ENCODE results near the gene FERMT2. TPM values are rescaled to one million over a fixed set of nuclear protein-coding genes. Genes with fewer than 3 reads are reported as not detected.
A peak's percentile ranks its signal among the peaks of the same experiment; 100 is the strongest.

FERMT2 gene
- total and polyA plus RNA-seq, 5 experiments from 2014 or later: 0.27 to 0.52 TPM; not detected in 3

DNA sequence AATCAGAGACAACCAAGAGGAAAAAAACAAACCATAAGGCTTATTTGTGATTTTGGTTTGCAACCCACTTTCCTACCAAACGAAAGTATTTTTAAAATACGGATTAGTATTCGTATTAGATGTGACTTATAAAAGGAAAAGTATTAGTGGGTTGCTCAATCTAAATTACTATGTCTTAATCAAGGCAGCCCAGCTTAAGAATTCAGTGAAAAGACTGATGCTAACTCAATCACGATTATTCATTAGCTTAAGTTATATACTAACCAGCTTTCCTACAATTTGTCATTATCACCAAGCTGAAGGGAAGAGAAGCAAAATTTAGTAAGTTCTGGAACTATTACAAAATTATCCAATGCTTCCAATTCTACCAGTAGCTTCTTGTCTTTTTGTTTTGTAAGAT is 62.7 kb downstream of the FERMT2 start:
- H3K4me3 Mint-ChIP-seq: no peak overlapping the region
- H3K27me3 Mint-ChIP-seq: peaks cover 0 to 1% (median 0%) of the 10 kb centered on the region in 5 donors
- H3K9me3 Mint-ChIP-seq: no peaks in the 10 kb centered on the region
- H3K27ac Mint-ChIP-seq: no peak overlapping the region
- no peak for DNase-seq
- ATAC-seq: no peak
- POLR2A ChIA-PET: no interaction called here
- H3K36me3 Mint-ChIP-seq: no peaks in the 10 kb centered on the region
- H3K4me1 Mint-ChIP-seq: peaks cover 0 to 1% (median 0%) of the 10 kb centered on the region in 4 donors

DNA sequence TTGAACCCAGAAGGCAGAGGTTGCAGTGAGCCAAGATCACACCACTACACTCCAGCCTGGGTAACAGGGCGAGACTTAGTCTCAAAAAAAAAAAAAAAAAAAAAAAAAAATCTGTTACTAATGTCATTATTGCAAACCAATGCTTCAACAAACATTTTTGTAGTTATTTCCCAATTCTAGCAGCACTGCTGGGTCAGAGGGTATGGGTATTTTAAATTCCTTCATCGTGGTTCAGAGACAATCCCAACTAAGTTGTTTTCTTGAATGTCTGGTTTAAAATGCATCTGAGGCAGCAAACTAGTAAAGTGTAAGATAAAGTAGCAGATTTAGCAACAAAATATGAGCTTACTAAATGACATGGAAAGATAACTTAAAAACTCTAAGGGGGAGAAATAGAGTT is 65.6 kb downstream of the FERMT2 start:
- no peak overlapping the region for H3K4me3 Mint-ChIP-seq
- H3K4me1 Mint-ChIP-seq: no peaks in the 10 kb centered on the region
- no peaks in the 10 kb centered on the region for H3K36me3 Mint-ChIP-seq
- no peaks in the 10 kb centered on the region for H3K27me3 Mint-ChIP-seq
- ATAC-seq: no peak
- no peak for DNase-seq
- POLR2A ChIA-PET: no interaction called here
- H3K9me3 Mint-ChIP-seq: no peaks in the 10 kb centered on the region
- H3K27ac Mint-ChIP-seq: no peak overlapping the region

DNA sequence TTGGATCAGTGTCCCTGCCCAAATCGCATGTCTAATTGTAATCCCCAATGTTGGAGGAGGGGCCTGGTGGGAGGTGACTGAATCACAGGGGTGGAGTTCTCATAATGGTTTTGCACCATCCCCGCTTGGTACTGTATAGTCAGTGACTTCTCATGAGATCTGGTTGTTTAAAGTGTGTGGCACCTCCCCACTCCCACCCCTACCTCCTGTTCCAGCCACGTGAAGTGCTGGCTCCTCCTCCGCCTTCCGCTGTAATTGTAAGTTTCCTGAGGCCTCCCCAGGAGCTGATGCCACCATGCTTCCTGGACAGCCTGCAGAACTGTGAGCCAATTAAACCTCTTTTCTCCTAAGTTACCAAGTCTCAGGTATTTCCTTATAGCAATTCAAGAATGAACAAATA is 67.2 kb downstream of the FERMT2 start:
- ATAC-seq (no peak), DNase-seq (no peak)
- POLR2A ChIA-PET: no interaction called here
- Mint-ChIP-seq H3K9me3 (no peaks in the 10 kb centered on the region), H3K36me3 (no peaks in the 10 kb centered on the region), H3K4me3 (no peak overlapping the region), H3K27ac (no peak overlapping the region), H3K27me3 (no peaks in the 10 kb centered on the region), H3K4me1 (no peaks in the 10 kb centered on the region)

DNA sequence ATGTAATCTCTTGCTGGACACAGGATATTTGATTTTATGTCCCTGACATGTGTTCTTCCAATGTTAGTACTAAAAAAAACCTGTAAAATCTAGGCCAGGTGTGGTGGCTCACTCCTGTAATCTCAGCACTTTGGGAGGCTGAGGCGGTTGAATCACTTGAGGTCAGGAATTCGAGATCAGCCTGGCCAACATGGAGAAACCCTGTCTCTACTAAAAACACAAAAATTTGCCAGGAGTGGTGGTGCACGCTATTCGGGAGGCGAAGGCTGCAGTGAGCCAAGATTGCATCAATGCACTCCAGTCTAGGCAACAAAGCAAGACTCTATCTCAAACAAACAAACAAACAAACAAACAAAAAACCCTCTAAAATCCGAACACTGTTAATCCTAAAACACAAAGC is 68.0 kb downstream of the FERMT2 start:
- H3K4me3 Mint-ChIP-seq: no peak overlapping the region
- POLR2A ChIA-PET: no interaction called here
- H3K36me3 Mint-ChIP-seq: no peaks in the 10 kb centered on the region
- H3K4me1 Mint-ChIP-seq: no peaks in the 10 kb centered on the region
- H3K27me3 Mint-ChIP-seq: peaks cover 0 to 2% (median 0%) of the 10 kb centered on the region in 5 donors
- ATAC-seq (no peak), DNase-seq (no peak)
- no peak overlapping the region for H3K27ac Mint-ChIP-seq
- no peaks in the 10 kb centered on the region for H3K9me3 Mint-ChIP-seq

DNA sequence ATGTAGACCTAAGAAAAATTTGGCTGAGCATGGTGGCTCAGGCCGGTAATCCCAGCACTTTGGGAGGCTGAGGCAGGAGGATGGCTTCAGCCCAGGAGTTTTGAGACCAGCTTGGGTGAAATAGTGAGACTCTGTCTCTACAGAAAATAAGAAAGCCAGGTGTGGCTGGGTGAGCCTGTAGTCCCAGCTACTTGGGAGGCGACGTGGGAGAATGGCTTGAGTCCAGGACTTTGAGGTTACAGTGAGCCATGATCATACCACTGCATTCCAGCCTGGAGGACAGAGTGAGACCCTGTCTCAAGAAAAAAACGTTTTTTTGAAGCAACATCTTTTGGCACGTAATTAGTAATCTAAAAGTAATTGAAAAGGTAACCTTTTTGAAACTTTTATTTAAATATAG is 70.9 kb downstream of the FERMT2 start:
- ATAC-seq (no peak), DNase-seq (no peak)
- H3K27ac Mint-ChIP-seq: peak overlapping the region in 1 of 10 donors; percentile 29
- H3K4me3 Mint-ChIP-seq: no peak overlapping the region
- no peaks in the 10 kb centered on the region for H3K36me3 Mint-ChIP-seq
- POLR2A ChIA-PET: no interaction called here
- peaks cover 0 to 3% (median 0%) of the 10 kb centered on the region in 5 donors for H3K27me3 Mint-ChIP-seq
- H3K4me1 Mint-ChIP-seq: no peaks in the 10 kb centered on the region
- H3K9me3 Mint-ChIP-seq: no peaks in the 10 kb centered on the region

DNA sequence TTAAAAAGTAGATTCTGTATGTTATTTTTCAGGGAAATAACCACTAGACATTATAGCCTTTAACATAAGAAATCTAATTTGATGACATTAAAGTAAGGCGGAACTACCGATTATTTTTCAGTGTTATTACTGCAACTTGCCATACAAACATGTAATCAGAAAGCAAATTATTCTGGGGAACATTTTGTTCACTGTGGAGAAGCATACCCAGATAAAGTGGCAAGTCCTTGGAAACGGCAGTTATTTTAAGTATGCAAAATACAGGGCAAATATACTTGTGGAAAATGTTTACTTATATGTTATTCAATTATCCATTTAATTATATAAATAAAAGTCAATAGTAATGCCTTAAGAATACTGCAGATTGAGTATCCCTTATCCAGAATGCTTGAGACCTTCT is 71.9 kb downstream of the FERMT2 start:
- Mint-ChIP-seq H3K4me1 (no peaks in the 10 kb centered on the region), H3K4me3 (no peak overlapping the region), H3K36me3 (no peaks in the 10 kb centered on the region), H3K9me3 (no peaks in the 10 kb centered on the region), H3K27ac (no peak overlapping the region), H3K27me3 (peaks cover 0 to 3% (median 0%) of the 10 kb centered on the region in 5 donors)
- POLR2A ChIA-PET: no interaction called here
- ATAC-seq (no peak), DNase-seq (no peak)

DNA sequence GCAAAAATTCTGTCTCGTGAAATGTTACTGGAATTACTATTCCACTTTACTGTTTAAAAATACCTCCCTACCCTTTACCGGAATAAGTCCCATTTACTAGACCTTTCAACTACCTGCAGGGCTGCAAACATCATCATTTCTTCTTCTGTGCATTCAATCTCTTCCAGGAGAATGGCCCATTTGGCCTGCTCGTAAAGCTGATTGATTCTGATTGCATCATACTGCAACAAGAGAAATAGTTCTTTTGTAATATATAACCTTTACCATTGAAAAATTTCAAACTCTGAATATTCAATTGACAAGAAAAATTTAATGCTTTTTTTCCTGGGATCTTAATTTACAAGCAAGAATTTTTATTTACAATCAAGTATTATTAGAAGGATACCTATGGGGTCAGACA is 72.4 kb downstream of the FERMT2 start:
- POLR2A ChIA-PET: no interaction called here
- peaks cover 0 to 3% (median 0%) of the 10 kb centered on the region in 5 donors for H3K27me3 Mint-ChIP-seq
- no peak for ATAC-seq
- H3K4me3 Mint-ChIP-seq: no peak overlapping the region
- H3K9me3 Mint-ChIP-seq: no peaks in the 10 kb centered on the region
- no peaks in the 10 kb centered on the region for H3K4me1 Mint-ChIP-seq
- no peaks in the 10 kb centered on the region for H3K36me3 Mint-ChIP-seq
- no peak for DNase-seq
- no peak overlapping the region for H3K27ac Mint-ChIP-seq

DNA sequence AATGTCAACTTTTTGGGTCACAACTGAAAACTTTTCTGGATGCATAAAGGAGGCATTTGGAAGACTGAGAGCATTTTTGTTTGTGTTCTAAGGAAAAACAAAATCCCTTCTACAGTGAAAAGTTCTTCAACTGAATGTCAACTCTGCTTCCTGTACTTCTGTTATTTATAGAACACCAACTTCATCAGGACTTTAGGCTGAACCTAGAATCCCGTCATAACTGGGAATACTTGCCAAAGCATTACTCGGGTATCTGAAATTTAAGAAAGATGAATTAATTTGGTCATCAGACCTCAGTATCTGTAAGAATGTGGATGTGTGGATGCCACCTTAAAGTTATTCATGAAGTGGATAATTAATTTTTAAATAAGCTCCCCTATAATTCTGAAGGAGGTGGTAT is 73.2 kb downstream of the FERMT2 start:
- no peak for DNase-seq
- Mint-ChIP-seq H3K36me3 (no peaks in the 10 kb centered on the region), H3K9me3 (no peaks in the 10 kb centered on the region), H3K27me3 (peaks cover 0 to 3% (median 0%) of the 10 kb centered on the region in 5 donors), H3K27ac (no peak overlapping the region), H3K4me3 (no peak overlapping the region), H3K4me1 (no peaks in the 10 kb centered on the region)
- POLR2A ChIA-PET: interaction anchor here (0.6 kb wide), 1 partner anchor 8 kb away, joined by 5 read pairs; no protein-coding TSS in a partner anchor
- no peak for ATAC-seq

DNA sequence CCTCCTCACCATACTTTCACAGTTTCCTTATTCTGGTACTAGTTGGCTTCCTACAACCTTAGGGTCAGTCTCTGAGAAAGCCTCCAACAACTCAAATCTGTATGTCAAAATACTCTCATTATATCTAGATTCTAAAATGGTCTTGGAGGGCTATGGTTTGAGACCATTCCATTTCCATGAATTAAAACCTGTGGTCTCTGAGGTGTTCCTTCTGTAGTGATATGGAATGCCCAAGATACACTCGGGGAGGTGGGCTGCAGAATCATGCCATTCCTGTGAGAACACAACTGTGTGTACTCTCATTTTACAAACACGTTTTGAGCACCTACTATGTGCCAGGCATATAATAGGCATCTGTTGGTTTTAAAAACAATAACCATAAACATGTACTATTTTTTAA is 74.0 kb downstream of the FERMT2 start:
- Mint-ChIP-seq H3K27me3 (peaks cover 0 to 3% (median 1%) of the 10 kb centered on the region in 5 donors), H3K27ac (no peak overlapping the region), H3K36me3 (no peaks in the 10 kb centered on the region), H3K4me1 (no peaks in the 10 kb centered on the region), H3K4me3 (no peak overlapping the region), H3K9me3 (no peaks in the 10 kb centered on the region)
- ATAC-seq (no peak), DNase-seq (no peak)
- POLR2A ChIA-PET: no interaction called here

DNA sequence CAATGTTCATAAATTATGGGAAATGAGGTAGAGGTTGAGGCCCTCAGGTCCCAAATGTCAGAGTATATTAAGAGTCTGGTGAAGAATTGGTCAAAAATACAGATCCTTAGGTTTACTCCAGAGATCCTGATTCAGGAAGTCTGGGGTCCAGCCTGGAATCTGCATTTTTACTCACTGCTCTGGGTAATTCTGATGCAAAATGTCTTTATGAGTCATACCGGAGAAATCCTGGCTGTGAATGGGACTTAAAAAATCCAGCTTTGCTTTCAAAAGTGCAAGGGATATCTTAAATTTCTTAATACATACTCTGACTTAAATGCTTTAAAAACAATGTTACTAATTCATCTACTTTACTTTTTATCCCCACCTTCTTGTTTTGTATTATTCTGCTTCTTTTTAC is 74.5 kb downstream of the FERMT2 start:
- Mint-ChIP-seq H3K27me3 (peaks cover 0 to 5% (median 2%) of the 10 kb centered on the region in 5 donors), H3K36me3 (no peaks in the 10 kb centered on the region), H3K4me1 (no peaks in the 10 kb centered on the region), H3K4me3 (no peak overlapping the region), H3K27ac (no peak overlapping the region), H3K9me3 (no peaks in the 10 kb centered on the region)
- DNase-seq (no peak), ATAC-seq (no peak)
- POLR2A ChIA-PET: no interaction called here

DNA sequence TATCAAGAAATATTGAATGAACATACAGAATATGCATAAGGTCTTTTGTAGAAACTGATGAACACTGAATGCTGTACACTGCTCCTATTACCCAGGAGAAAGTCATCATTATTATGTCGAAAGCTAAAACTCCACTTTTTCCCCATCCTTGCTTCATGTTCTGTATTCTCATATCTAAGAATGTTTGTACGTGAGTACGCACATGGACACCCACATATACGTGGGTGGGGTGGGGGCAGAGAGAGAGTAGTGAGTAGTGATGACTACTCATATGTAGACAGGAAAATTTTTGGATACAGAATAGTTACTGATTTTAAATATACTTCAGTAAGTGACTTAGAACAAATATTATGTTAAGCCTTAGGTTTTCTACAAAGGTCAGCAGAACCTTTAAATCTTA is 75.1 kb downstream of the FERMT2 start:
- no peak overlapping the region for H3K4me3 Mint-ChIP-seq

DNA sequence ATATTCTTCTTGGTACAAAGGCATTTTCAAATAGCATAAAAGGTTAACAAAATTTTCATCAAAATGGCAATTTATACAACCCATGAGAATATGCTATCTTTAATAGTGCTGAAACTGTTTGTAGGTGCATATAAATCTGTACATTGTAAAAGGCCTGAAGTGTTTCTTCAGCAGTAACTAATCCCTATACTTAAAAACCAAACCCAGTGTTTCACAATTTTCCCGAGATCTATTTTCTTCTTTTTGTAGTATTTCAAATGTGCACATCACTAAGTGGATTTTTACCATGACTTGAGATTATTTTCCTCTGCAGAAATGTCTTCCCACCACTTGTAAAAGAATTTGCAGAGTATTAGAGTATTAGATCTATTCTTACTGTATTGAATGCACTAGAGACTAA is 76.5 kb downstream of the FERMT2 start:
- no peak for ATAC-seq

More for the DNA sequence above, 75.1 kb downstream of the FERMT2 start:
- H3K36me3 Mint-ChIP-seq: no peaks in the 10 kb centered on the region
- peaks cover 0 to 5% (median 2%) of the 10 kb centered on the region in 5 donors for H3K27me3 Mint-ChIP-seq
- no peak overlapping the region for H3K27ac Mint-ChIP-seq
- no peaks in the 10 kb centered on the region for H3K9me3 Mint-ChIP-seq
- ATAC-seq: no peak
- POLR2A ChIA-PET: no interaction called here
- no peaks in the 10 kb centered on the region for H3K4me1 Mint-ChIP-seq
- no peak for DNase-seq

DNA sequence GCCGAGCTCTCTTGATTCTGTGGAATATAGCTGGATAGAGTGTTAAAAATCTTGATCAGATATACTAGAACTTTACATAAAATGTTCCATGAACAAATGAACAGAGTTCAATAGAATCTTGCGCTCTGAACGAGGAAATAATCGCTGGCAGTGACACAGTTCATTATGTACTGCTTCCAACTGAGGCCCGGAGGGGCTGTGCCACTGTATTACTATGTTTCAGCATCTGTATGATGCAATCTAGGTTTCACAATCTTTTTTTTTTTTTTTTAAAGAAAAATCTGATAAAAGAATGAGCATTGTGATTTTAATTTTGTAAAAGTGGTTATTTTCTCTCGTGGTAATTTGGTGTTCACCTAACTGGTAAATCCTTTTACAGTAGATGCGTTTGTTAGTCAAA is 77.2 kb downstream of the FERMT2 start:
- Mint-ChIP-seq H3K27ac (no peak overlapping the region), H3K36me3 (no peaks in the 10 kb centered on the region), H3K27me3 (peaks cover 0 to 5% (median 2%) of the 10 kb centered on the region in 5 donors), H3K9me3 (no peaks in the 10 kb centered on the region), H3K4me3 (no peak overlapping the region), H3K4me1 (no peaks in the 10 kb centered on the region)
- DNase-seq (no peak), ATAC-seq (no peak)
- POLR2A ChIA-PET: no interaction called here

More for the DNA sequence above, 76.5 kb downstream of the FERMT2 start:
- H3K9me3 Mint-ChIP-seq: no peaks in the 10 kb centered on the region
- H3K27me3 Mint-ChIP-seq: peaks cover 0 to 5% (median 2%) of the 10 kb centered on the region in 5 donors
- DNase-seq: no peak
- no peaks in the 10 kb centered on the region for H3K36me3 Mint-ChIP-seq
- H3K4me3 Mint-ChIP-seq: no peak overlapping the region
- POLR2A ChIA-PET: no interaction called here
- no peak overlapping the region for H3K27ac Mint-ChIP-seq
- H3K4me1 Mint-ChIP-seq: no peaks in the 10 kb centered on the region

DNA sequence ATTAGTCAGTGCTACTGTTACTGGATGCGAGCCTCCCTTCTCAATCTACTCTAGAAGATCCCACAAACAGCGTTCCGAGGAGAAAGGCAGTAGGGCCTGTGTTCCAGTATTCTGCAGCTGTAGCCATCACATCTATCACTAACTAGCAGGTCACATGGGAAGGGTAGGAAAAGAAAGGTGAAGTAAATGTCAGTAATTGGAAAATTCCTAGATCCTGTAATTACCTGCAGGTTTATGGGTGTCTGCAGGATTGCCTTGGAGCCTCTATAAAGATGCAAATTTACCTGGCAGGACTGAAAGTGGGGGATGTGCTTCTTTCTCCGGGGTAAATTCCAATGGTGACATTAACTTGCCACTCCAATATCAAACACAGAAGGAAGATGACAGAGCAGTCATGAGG is 77.8 kb downstream of the FERMT2 start:
- H3K4me1 Mint-ChIP-seq: no peaks in the 10 kb centered on the region
- H3K4me3 Mint-ChIP-seq: no peak overlapping the region
- H3K36me3 Mint-ChIP-seq: no peaks in the 10 kb centered on the region
- H3K27ac Mint-ChIP-seq: no peak overlapping the region
- peaks cover 0 to 5% (median 0%) of the 10 kb centered on the region in 5 donors for H3K27me3 Mint-ChIP-seq
- H3K9me3 Mint-ChIP-seq: no peaks in the 10 kb centered on the region
- DNase-seq (no peak), ATAC-seq (no peak)
- POLR2A ChIA-PET: no interaction called here

Measured in naive thymus-derived CD8-positive, alpha-beta T cell (primary cell).